Liver (tissue), 9 donors: ENCODE results near the gene MYO18A. TPM values are rescaled to one million over a fixed set of nuclear protein-coding genes. Genes with fewer than 3 reads are reported as not detected.

ENCODE experiments used
- DNase-seq: peaks from one replicate; pipeline ENCODE4 v3.0.0-alpha.2; 2017; ENCODE audit warnings: low spot score
- H3K27ac ChIP-seq, 2 donors: one replicate each; pipeline ENCODE4 v1.7.0; 2013; ENCODE audit warnings: inconsistent platforms in 2 of 2, low read length in 2 of 2, control low read depth in 1 of 2, low read depth in 1 of 2, mild to moderate bottlenecking in 1 of 2
- H3K27me3 ChIP-seq, 4 donors: one replicate each; pipeline versions ENCODE4 v1.6.1 to v1.7.0; 2013; ENCODE audit warnings: low read length in 3 of 4, inconsistent platforms in 1 of 4, mild to moderate bottlenecking in 1 of 4, moderate library complexity in 1 of 4; ENCODE audit not compliant: control insufficient read depth in 4 of 4, insufficient read depth in 4 of 4
- H3K36me3 ChIP-seq, 4 donors: one replicate each; pipeline versions ENCODE4 v1.6.1 to v1.7.0; 2013; ENCODE audit warnings: low read length in 3 of 4, mild to moderate bottlenecking in 3 of 4, low read depth in 1 of 4, moderate library complexity in 1 of 4; ENCODE audit not compliant: control insufficient read depth in 4 of 4, insufficient read depth in 3 of 4
- H3K4me1 ChIP-seq, 4 donors: one replicate each; pipeline versions ENCODE4 v1.6.1 to v1.7.0; 2013; ENCODE audit warnings: low read length in 3 of 4, mild to moderate bottlenecking in 3 of 4, moderate library complexity in 1 of 4; ENCODE audit not compliant: control insufficient read depth in 4 of 4, insufficient read depth in 4 of 4
- H3K4me3 ChIP-seq, 3 donors: one replicate each; pipeline versions ENCODE4 v1.6.1 to v1.7.0; 2013; ENCODE audit warnings: low read length in 3 of 3, control low read depth in 1 of 3, low read depth in 1 of 3, mild to moderate bottlenecking in 1 of 3
- H3K9ac ChIP-seq, 2 donors: one replicate each; pipeline ENCODE4 v1.7.0; 2013; ENCODE audit warnings: low read length in 2 of 2, mild to moderate bottlenecking in 2 of 2, moderate library complexity in 2 of 2, control low read depth in 1 of 2, low read depth in 1 of 2
- H3K9me3 ChIP-seq, 4 donors: one replicate each; pipeline versions ENCODE4 v1.6.1 to v1.7.0; 2013; ENCODE audit warnings: low read length in 3 of 4; ENCODE audit not compliant: control insufficient read depth in 4 of 4
- ATF3 ChIP-seq: IDR thresholded peaks from 2 replicates; pipeline ENCODE4 v1.6.1; 2016; ENCODE audit warnings: antibody characterized with exemption
- CTCF ChIP-seq: fragments of 150-350 bp; IDR thresholded peaks from 2 replicates; pipeline ENCODE4 v1.5.1; 2017; ENCODE audit warnings: improper control_type of control experiment, low read depth, low read length; ENCODE audit not compliant: missing input control
- EGR1 ChIP-seq, 2 donors: IDR thresholded peaks; 2 replicates each; pipeline ENCODE4 v1.6.1; 2016 to 2018; ENCODE audit warnings: antibody characterized with exemption in 2 of 2, low read depth in 2 of 2
- FOXA1 ChIP-seq: IDR thresholded peaks from 2 replicates; pipeline ENCODE4 v1.6.1; 2016; ENCODE audit warnings: antibody characterized with exemption
- FOXA2 ChIP-seq: IDR thresholded peaks from 2 replicates; pipeline ENCODE4 v1.6.1; 2016; ENCODE audit warnings: antibody characterized with exemption
- GABPA ChIP-seq, 2 donors: IDR thresholded peaks in 1 of 2; conservative IDR thresholded peaks in 1 of 2; 2 replicates each; pipeline ENCODE4 v1.6.1; 2016; ENCODE audit warnings: antibody characterized with exemption in 2 of 2, mild to moderate bottlenecking in 1 of 2, moderate library complexity in 1 of 2
- HNF4A ChIP-seq, 2 donors: conservative IDR thresholded peaks; 2 replicates each; pipeline ENCODE4 v1.6.1; 2016; ENCODE audit warnings: antibody characterized with exemption in 2 of 2, mild to moderate bottlenecking in 2 of 2
- HNF4G ChIP-seq: IDR thresholded peaks from 2 replicates; pipeline ENCODE4 v1.6.1; 2016; ENCODE audit warnings: antibody characterized with exemption
- JUND ChIP-seq, 2 donors: IDR thresholded peaks; 2 replicates each; pipeline ENCODE4 v1.6.1; 2016; ENCODE audit warnings: antibody characterized with exemption in 2 of 2
- MAX ChIP-seq: IDR thresholded peaks from 2 replicates; pipeline ENCODE4 v1.6.1; 2016; ENCODE audit warnings: antibody characterized with exemption
- NR2F2 ChIP-seq: IDR thresholded peaks from 2 replicates; pipeline ENCODE4 v1.6.1; 2016; ENCODE audit warnings: antibody characterized with exemption
- RAD21 ChIP-seq, 2 donors: IDR thresholded peaks; 2 replicates each; pipeline ENCODE4 v1.6.1; 2016; ENCODE audit warnings: antibody characterized with exemption in 2 of 2, mild to moderate bottlenecking in 2 of 2
- REST ChIP-seq: IDR thresholded peaks from 2 replicates; pipeline ENCODE4 v1.6.1; 2016; ENCODE audit warnings: antibody characterized with exemption, mild to moderate bottlenecking
- RXRA ChIP-seq, 2 donors: IDR thresholded peaks; 2 replicates each; pipeline ENCODE4 v1.6.1; 2017 to 2018; ENCODE audit warnings: antibody characterized with exemption in 2 of 2, mild to moderate bottlenecking in 1 of 2
- SP1 ChIP-seq: IDR thresholded peaks from 2 replicates; pipeline ENCODE4 v1.6.1; 2018; ENCODE audit warnings: antibody characterized with exemption, mild to moderate bottlenecking
- TAF1 ChIP-seq: conservative IDR thresholded peaks from 2 replicates; pipeline ENCODE4 v1.6.1; 2016; ENCODE audit warnings: antibody characterized with exemption, mild to moderate bottlenecking
- YY1 ChIP-seq: IDR thresholded peaks from 2 replicates; pipeline ENCODE4 v1.6.1; 2016; ENCODE audit warnings: antibody characterized with exemption, mild to moderate bottlenecking
- ZBTB33 ChIP-seq: IDR thresholded peaks from 2 replicates; pipeline ENCODE4 v1.6.1; 2016; ENCODE audit warnings: antibody characterized with exemption
- WGBS: extraction: QIAGEN DNeasy Blood & Tissue Kit; methylation state at CpG from one replicate; pipeline ENCODE4 v1.1.7; 2013; 5-methylcytosine and 5-hydroxymethylcytosine counted together
- polyA plus RNA-seq, 2 donors: library from polyadenylated mRNA; stranded (reverse) in 1 of 2; unstranded in 1 of 2; fragments of 200-250 nt in 1 of 2; fragments of >200 nt in 1 of 2; fragmentation: Nextera tagmentation in 1 of 2; extraction: Ambion mirVana in 1 of 2; gene quantifications; one replicate each; pipeline versions ENCODE4 v1.2.1 to v1.2.3, GENCODE V29; 2013 to 2015
- total RNA-seq, 2 donors: library from RNA; depleted of rRNA; stranded (reverse); fragments of >200 nt; gene quantifications; one replicate each; pipeline ENCODE4 v1.2.3, GENCODE V29; 2014
- donor health status: healthy.
- donor health status: healthy.
- donor health status: healthy.
- donor health status: healthy.
- donor health status: healthy.

The MYO18A gene
- total and polyA plus RNA-seq, 4 donors, result 26.3 to 81.6 (median 37.3) TPM

- DNase-seq, result no peak
- Histone ChIP-seq H3K4me3 (peak overlapping the region in 2 of 3 donors; percentile 37 to 43), H3K27ac (peak overlapping the region; percentile 60 to 81), H3K9ac (peak overlapping the region in 1 of 2 donors; percentile 75), H3K27me3 (no peaks in the 10 kb centered on the region), H3K36me3 (no peaks in the 10 kb centered on the region), H3K9me3 (no peaks in the 10 kb centered on the region), H3K4me1 (peaks cover 13 to 56% (median 45%) of the 10 kb centered on the region in 4 donors)
- no peak for TF ChIP-seq RXRA (IDR thresholded peaks at IDR 0.05)
- no peak for TF ChIP-seq ZBTB33
- no peak for TF ChIP-seq REST
- no peak for TF ChIP-seq HNF4G
- no peak for TF ChIP-seq JUND (IDR thresholded peaks at IDR 0.05)
- TF ChIP-seq ATF3, result no peak
- TF ChIP-seq SP1, result no peak
- TF ChIP-seq MAX, result no peak
- TF ChIP-seq CTCF, result no peak
- no peak for TF ChIP-seq YY1
- no peak for TF ChIP-seq TAF1
- TF ChIP-seq RAD21 (IDR thresholded peaks at IDR 0.05), result no peak
- TF ChIP-seq EGR1 (IDR thresholded peaks at IDR 0.05; ENCODE audit: low read depth in 2 of 2), result no peak
- TF ChIP-seq HNF4A (conservative IDR thresholded peaks at IDR 0.05), result no peak
- no peak for TF ChIP-seq FOXA1
- TF ChIP-seq FOXA2, result no peak
- TF ChIP-seq NR2F2, result no peak
- TF ChIP-seq GABPA (IDR thresholded peaks at IDR 0.05 in 1 of 2, conservative IDR thresholded peaks at IDR 0.05 in 1 of 2), result no peak
- 45% methylated on average over 8 of the region's 8 CpGs for WGBS
Measured at GRCh38 chr17:29149431-29150064, 30.6 kb downstream of the MYO18A start.
